ENCODE data around the gene ZNF92.
"Not testable (repeated sequence)": the region's sequence is repeated elsewhere in the genome, so short reads cannot be mapped to it uniquely, and the experiment has no call there.

The ZNF92 gene

GRCh38 chr7:65429642-65430343, 56.1 kb downstream of the ZNF92 start:
- DNase-seq (ENCODE audit: low read depth) = no peak

GRCh38 chr7:65430344-65431186, 56.9 kb downstream of the ZNF92 start:
- no peak for DNase-seq (ENCODE audit: low read depth)

GRCh38 chr7:65434307-65434706, 60.7 kb downstream of the ZNF92 start:
- no peak for DNase-seq (ENCODE audit: low read depth)

GRCh38 chr7:65436163-65436562, 62.5 kb downstream of the ZNF92 start:
- no peak for DNase-seq (ENCODE audit: low read depth)

GRCh38 chr7:65438598-65438997, 64.9 kb downstream of the ZNF92 start:
- no peak for DNase-seq (ENCODE audit: low read depth)

- DNase-seq (ENCODE audit: low read depth) = no peak
Observed at GRCh38 chr7:65441010-65441409, 67.4 kb downstream of the ZNF92 start.

GRCh38 chr7:65444205-65444842, 70.7 kb downstream of the ZNF92 start:
- no peak for DNase-seq (ENCODE audit: low read depth)

- no peak for DNase-seq (ENCODE audit: low read depth)
Observed at GRCh38 chr7:65444899-65445823, 71.5 kb downstream of the ZNF92 start.

- not testable (repeated sequence) for DNase-seq (ENCODE audit: low read depth)
Observed at GRCh38 chr7:65447041-65447440, 73.4 kb downstream of the ZNF92 start.

GRCh38 chr7:65448816-65449504, 75.3 kb downstream of the ZNF92 start:
- DNase-seq (ENCODE audit: low read depth) = no peak

- no peak for DNase-seq (ENCODE audit: low read depth)
Observed at GRCh38 chr7:65449505-65449852, 75.8 kb downstream of the ZNF92 start.
